KBM-7 (cell line): Measurements from ENCODE around the gene MN1.
"Not testable (repeated sequence)": the region's sequence is repeated elsewhere in the genome, so short reads cannot be mapped to it uniquely, and the experiment has no call there.

ENCODE experiments used
- DNase-seq: peaks from one replicate; pipeline ENCODE4 v3.0.0-alpha.2; 2015
- in situ Hi-C: fragments of 300-500 bp; cut with MboI; formaldehyde crosslinking; loops from 2 replicates; pipeline ENCODE4 v1.14.3; 2020; ENCODE audit warnings: low sequenced_read_pairs, low pct_unique_long_range_greater_than_20kb, mixed read lengths

Gene MN1

GRCh38 chr22:27751277-27752070, 50.1 kb downstream of the MN1 start:
- in situ Hi-C loops: no loop called here
- no peak for DNase-seq

GRCh38 chr22:27750584-27751265, 50.8 kb downstream of the MN1 start:
- no peak for DNase-seq
- in situ Hi-C loops: no loop called here

GRCh38 chr22:27749597-27750225, 51.8 kb downstream of the MN1 start:
- no peak for DNase-seq
- in situ Hi-C loops: no loop called here

DNA sequence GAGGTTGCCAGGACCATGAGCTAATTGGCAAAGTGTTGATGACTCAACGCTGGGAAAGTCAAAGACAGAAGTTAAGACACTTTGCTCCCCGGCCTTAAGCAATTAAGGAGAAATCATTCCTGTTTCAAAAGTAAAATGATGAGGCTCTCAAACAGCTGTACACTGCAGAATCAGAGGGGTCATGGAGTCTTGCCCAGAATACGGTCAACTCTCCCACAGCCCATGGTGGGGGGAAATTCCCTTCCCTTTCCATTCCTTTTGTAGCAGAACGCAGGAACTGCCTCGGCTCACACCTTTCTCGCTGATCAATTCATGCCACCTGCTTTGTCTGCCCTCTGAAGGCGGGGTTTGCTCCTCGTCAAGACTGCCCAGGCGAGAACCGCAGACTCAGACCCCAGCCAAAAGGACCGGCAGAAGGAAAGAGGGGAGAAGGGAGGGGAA, 52.8 kb downstream of the MN1 start:
- in situ Hi-C loops: no loop called here
- no peak for DNase-seq

- DNase-seq: no peak
- in situ Hi-C loops: no loop called here
Measured at GRCh38 chr22:27748349-27748748, 53.2 kb downstream of the MN1 start.

- in situ Hi-C loops: no loop called here
- no peak for DNase-seq
Measured at GRCh38 chr22:27747396-27748221, 53.9 kb downstream of the MN1 start.

- in situ Hi-C loops: no loop called here
- no peak for DNase-seq
Measured at GRCh38 chr22:27746918-27747317, 54.6 kb downstream of the MN1 start.

DNA sequence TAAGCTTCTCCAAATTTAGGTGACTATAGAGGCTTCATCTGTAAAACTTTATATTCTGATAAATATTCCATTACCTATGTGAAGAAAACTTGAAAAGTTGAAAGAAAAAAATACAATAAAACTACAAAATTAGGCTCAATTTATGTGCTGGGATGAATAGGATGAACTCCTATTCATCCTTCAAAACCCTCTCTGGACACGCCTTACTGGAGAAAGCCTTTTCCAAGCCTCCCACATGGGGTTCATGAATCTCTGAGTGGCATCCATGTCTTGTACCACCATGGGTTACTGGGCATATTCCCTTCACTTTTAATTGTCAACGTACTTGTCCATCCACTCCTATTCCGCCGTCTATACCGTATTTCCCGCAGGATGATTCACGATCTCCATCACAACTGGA, 55.7 kb downstream of the MN1 start:
- in situ Hi-C loops: no loop called here
- DNase-seq: no peak

DNA sequence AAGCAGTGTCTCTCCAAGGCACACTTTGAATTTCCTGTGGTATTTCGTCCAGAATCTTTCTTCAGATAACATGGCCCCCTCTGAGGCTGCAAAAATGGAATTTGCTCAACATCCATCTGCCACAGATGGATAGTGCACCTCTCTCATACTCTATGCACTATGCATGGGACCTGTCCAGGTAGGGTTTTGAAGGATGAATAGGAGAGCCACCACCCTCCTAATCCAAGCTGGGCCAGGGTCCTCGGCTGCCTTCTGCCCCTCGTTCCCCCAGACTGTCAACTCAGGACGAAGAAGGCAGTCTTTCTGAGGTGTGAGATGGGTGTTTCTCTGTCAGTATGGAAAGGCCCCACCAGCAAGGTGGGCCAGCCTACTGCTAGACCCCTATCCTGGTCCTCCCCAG, 56.4 kb downstream of the MN1 start:
- DNase-seq: no peak
- in situ Hi-C loops: no loop called here

DNA sequence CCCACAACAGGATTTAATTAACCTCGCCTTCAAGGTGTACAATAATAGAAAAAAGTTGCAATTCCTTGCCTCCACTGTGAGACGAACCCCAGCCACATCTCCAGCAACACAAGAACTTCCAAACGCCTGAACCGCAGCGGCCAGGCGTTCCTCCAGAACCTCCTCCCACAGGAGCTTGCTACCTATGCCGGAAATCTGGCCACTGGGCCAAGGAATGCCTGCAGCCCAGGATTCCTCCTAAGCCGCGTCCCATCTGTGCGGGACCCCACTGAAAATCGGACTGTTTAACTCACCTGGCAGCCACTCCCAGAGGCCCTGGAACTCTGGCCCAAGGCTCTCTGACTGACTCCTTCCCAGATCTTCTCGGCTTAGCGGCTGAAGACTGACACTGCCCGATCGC, 57.5 kb downstream of the MN1 start:
- DNase-seq, in situ Hi-C loops: not testable (repeated sequence)

GRCh38 chr22:27740202-27740748, 61.3 kb downstream of the MN1 start:
- in situ Hi-C loops: no loop called here
- no peak for DNase-seq

- no peak for DNase-seq
- in situ Hi-C loops: no loop called here
Measured at GRCh38 chr22:27737521-27737920, 64.0 kb downstream of the MN1 start.

- DNase-seq: no peak
- in situ Hi-C loops: no loop called here
Measured at GRCh38 chr22:27734066-27734465, 67.5 kb downstream of the MN1 start.

DNA sequence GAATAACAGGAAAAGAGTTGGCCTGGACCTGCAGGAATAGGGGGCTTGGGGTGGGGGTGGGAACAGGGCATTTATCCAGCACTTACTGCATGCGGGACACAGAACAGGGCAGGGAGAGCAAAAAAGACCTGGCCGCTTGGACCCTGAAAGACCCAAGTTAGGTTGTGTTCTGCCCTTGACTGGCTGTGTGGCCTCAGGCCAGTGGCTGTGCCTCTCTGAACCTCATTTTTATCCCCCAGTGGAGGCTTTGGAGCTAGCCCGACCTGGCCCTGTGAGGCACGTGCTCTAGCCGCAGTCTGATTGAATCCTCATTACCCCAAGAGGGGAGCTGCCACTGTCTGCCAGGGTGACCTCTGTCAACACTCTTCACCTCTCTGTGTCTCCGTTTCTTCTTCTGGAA, 68.7 kb downstream of the MN1 start:
- no peak for DNase-seq
- in situ Hi-C loops: no loop called here

- in situ Hi-C loops: no loop called here
- DNase-seq: no peak
Measured at GRCh38 chr22:27732391-27732790, 69.2 kb downstream of the MN1 start.

DNA sequence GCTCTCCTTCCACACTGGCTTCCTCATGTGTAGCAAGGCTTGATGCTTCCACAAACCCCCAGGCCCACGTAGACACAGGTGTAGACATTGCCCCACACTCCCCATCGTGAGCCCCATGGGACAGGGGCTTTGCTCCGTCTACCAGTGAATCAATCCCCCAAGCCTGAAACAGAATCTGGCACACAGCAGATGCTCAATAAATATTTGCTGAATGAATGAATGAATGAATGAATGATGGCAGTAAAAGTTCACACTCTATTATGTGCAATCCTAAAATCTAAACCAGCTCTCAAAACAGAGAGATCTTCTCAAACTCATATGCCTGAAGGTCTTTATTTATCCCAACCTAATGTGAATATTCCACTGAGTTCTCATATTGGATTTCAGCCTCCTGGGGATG, 69.9 kb downstream of the MN1 start:
- in situ Hi-C loops: no loop called here

GRCh38 chr22:27730641-27731433, 70.7 kb downstream of the MN1 start:
- DNase-seq: no peak
- in situ Hi-C loops: no loop called here

More for the DNA sequence above, 69.9 kb downstream of the MN1 start:
- DNase-seq: no peak

DNA sequence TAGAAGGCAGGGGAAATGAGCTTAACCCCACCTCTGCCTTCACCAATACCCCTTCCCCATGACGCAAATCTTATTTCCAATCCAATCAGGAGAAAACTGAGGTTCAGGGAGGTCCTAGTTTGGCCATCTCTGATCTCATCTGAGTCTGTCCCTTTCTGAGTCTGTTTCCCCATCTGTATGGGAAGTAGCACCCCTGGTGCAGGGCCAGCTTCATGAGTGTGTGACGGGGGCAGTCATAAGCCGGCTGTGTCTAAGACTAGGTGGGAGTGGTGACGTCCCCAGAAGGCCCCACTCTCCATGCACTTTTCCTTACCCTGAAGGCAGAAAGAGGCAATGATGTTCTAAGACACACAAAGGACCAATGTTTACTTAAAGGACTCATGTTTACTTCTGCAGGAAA, 72.3 kb downstream of the MN1 start:
- DNase-seq: no peak
- in situ Hi-C loops: no loop called here
